ENCODE results near the gene STOM.

The STOM gene

GRCh38 chr9:121289026-121289771 lies 80.9 kb downstream of the STOM start:
- in situ Hi-C loops (cut with HindIII; ENCODE audit: low sequenced_read_pairs), result no loop called here
